ENCODE data around the gene ZDHHC7. TPM values are rescaled to one million over a fixed set of nuclear protein-coding genes. Genes with fewer than 3 reads are reported as not detected.

The ZDHHC7 gene
- polyA plus RNA-seq, 12 donors, result 34.6 to 46.3 (median 39.3) TPM; not detected in 1

Other genes with a start within 250 kb of the ZDHHC7 start
- 10 to 100 TPM in 2 of 12 donors, 1 to 10 TPM in 9, not detected in 1; 4.8 to 13.1 (median 6.9) TPM for gene CRISPLD2, start 191.6 kb downstream of the ZDHHC7 start, polyA plus RNA-seq (ENCODE audit: insufficient read length in 12 of 12)
- 1 to 10 TPM in 11 of 12 donors, not detected in 1; 1.7 to 5.6 (median 2.2) TPM for gene KIAA0513, start 16.3 kb upstream of the ZDHHC7 start, polyA plus RNA-seq (ENCODE audit: insufficient read length in 12 of 12)
- gene CIBAR2, start 100.9 kb upstream of the ZDHHC7 start, polyA plus RNA-seq (ENCODE audit: insufficient read length in 12 of 12), result under 1 TPM in 1 of 12 donors, not detected in 11; 0.12 TPM

Measured in muscle of arm (tissue), 12 donors.